Measurements from ENCODE around the gene BHLHE40.

BHLHE40 gene

DNA sequence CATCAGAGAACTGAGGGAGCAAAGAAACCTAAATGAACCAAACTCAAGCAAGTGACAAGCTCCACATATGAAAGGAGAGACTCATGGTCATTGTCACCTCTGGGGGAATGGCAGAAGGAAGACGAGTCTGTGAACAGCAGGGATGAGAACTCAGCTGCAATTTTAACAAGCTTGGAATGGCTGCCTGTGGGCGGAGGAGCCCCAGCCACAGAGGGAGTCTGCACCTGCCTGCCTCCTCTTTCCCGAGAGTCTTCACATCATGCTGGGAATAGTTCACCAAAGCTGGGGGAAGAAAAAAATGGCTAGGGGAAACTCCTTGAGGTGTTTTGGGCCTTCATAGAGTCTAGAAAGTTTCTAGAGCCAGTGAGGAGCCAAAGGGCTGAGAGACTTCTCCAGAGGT, 21.3 kb upstream of the BHLHE40 start:
- POLR2A ChIA-PET, result no interaction called here
- CTCF ChIA-PET, result interaction anchor here (0.6 to 1.2 kb wide), 3 partner anchors 15 to 246 kb away, joined by 3 to 4 read pairs (median 3); no protein-coding TSS in a partner anchor
- no peaks in the 10 kb centered on the region for H3K4me1 ChIP-seq (ENCODE audit: control insufficient read depth, insufficient read depth, low read length)
- no peak overlapping the region for H3K4me3 ChIP-seq (ENCODE audit: low read depth, low read length)
- H3K9me3 ChIP-seq (ENCODE audit: control insufficient read depth, insufficient read depth, low read depth, low read length), result no peaks in the 10 kb centered on the region
- H3K27ac ChIP-seq (ENCODE audit: extremely low read depth, low read depth, low read length), result no peak overlapping the region
- H3K36me3 ChIP-seq (ENCODE audit: control insufficient read depth in 2 of 2, insufficient read depth in 1 of 2, low read length in 2 of 2), result no peaks in the 10 kb centered on the region
- TF ChIP-seq ZNF140 (tag by site-specific recombination; IDR thresholded peaks at IDR 0.05), result no peak
- no peak for TF ChIP-seq ZBTB1 (tag by site-specific recombination; IDR thresholded peaks at IDR 0.05)
- no peak for TF ChIP-seq ZNF121 (tag by site-specific recombination; IDR thresholded peaks at IDR 0.05)
- no peak for TF ChIP-seq ZNF658 (tag by site-specific recombination; IDR thresholded peaks at IDR 0.05)
- no peak for TF ChIP-seq KLF16 (tag by site-specific recombination; IDR thresholded peaks at IDR 0.05)
- TF ChIP-seq GLIS2 (tag by site-specific recombination; IDR thresholded peaks at IDR 0.05), result no peak
- no peak for TF ChIP-seq ZNF184 (tag by site-specific recombination; IDR thresholded peaks at IDR 0.05)
- TF ChIP-seq ZNF239 (tag by site-specific recombination; IDR thresholded peaks at IDR 0.05), result no peak
- TF ChIP-seq ZSCAN23 (tag by site-specific recombination; IDR thresholded peaks at IDR 0.05), result no peak
- TF ChIP-seq ZNF155 (tag by site-specific recombination; IDR thresholded peaks at IDR 0.05), result no peak
- no peak for TF ChIP-seq ZNF335 (tag by site-specific recombination; conservative IDR thresholded peaks at IDR 0.05)
- no peak for TF ChIP-seq KLF9 (tag by site-specific recombination; IDR thresholded peaks at IDR 0.05; ENCODE audit: low read depth)
- TF ChIP-seq ZNF211 (tag by site-specific recombination; IDR thresholded peaks at IDR 0.05; ENCODE audit: low read depth), result no peak
- TF ChIP-seq, protein P1, sequence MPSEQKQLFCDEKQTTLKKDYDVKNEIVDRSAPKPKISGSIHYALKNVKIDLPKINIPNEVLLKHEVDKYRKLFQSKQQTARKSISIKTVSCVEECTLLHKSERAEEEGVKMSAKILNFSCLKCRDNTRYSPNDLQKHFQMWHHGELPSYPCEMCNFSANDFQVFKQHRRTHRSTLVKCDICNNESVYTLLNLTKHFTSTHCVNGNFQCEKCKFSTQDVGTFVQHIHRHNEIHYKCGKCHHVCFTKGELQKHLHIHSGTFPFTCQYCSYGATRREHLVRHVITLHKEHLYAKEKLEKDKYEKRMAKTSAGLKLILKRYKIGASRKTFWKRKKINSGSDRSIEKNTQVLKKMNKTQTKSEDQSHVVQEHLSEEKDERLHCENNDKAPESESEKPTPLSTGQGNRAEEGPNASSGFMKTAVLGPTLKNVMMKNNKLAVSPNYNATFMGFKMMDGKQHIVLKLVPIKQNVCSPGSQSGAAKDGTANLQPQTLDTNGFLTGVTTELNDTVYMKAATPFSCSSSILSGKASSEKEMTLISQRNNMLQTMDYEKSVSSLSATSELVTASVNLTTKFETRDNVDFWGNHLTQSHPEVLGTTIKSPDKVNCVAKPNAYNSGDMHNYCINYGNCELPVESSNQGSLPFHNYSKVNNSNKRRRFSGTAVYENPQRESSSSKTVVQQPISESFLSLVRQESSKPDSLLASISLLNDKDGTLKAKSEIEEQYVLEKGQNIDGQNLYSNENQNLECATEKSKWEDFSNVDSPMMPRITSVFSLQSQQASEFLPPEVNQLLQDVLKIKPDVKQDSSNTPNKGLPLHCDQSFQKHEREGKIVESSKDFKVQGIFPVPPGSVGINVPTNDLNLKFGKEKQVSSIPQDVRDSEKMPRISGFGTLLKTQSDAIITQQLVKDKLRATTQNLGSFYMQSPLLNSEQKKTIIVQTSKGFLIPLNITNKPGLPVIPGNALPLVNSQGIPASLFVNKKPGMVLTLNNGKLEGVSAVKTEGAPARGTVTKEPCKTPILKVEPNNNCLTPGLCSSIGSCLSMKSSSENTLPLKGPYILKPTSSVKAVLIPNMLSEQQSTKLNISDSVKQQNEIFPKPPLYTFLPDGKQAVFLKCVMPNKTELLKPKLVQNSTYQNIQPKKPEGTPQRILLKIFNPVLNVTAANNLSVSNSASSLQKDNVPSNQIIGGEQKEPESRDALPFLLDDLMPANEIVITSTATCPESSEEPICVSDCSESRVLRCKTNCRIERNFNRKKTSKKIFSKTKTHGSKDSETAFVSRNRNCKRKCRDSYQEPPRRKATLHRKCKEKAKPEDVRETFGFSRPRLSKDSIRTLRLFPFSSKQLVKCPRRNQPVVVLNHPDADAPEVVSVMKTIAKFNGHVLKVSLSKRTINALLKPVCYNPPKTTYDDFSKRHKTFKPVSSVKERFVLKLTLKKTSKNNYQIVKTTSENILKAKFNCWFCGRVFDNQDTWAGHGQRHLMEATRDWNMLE (tag by site-specific recombination; conservative IDR thresholded peaks at IDR 0.05; ENCODE audit: low read depth), result no peak
- TF ChIP-seq ZFP41 (tag by site-specific recombination; IDR thresholded peaks at IDR 0.05; ENCODE audit: borderline replicate concordance), result no peak
- TF ChIP-seq MZF1 (tag by site-specific recombination; IDR thresholded peaks at IDR 0.05; ENCODE audit: borderline replicate concordance), result no peak
- TF ChIP-seq, protein P2, sequence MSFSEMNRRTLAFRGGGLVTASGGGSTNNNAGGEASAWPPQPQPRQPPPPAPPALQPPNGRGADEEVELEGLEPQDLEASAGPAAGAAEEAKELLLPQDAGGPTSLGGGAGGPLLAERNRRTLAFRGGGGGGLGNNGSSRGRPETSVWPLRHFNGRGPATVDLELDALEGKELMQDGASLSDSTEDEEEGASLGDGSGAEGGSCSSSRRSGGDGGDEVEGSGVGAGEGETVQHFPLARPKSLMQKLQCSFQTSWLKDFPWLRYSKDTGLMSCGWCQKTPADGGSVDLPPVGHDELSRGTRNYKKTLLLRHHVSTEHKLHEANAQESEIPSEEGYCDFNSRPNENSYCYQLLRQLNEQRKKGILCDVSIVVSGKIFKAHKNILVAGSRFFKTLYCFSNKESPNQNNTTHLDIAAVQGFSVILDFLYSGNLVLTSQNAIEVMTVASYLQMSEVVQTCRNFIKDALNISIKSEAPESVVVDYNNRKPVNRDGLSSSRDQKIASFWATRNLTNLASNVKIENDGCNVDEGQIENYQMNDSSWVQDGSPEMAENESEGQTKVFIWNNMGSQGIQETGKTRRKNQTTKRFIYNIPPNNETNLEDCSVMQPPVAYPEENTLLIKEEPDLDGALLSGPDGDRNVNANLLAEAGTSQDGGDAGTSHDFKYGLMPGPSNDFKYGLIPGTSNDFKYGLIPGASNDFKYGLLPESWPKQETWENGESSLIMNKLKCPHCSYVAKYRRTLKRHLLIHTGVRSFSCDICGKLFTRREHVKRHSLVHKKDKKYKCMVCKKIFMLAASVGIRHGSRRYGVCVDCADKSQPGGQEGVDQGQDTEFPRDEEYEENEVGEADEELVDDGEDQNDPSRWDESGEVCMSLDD (tag by site-specific recombination; IDR thresholded peaks at IDR 0.05), result no peak
- TF ChIP-seq ZNF423 (tag by site-specific recombination; IDR thresholded peaks at IDR 0.05), result no peak
- no peak for TF ChIP-seq EGR2 (tag by site-specific recombination; IDR thresholded peaks at IDR 0.05; ENCODE audit: low read depth)

DNA sequence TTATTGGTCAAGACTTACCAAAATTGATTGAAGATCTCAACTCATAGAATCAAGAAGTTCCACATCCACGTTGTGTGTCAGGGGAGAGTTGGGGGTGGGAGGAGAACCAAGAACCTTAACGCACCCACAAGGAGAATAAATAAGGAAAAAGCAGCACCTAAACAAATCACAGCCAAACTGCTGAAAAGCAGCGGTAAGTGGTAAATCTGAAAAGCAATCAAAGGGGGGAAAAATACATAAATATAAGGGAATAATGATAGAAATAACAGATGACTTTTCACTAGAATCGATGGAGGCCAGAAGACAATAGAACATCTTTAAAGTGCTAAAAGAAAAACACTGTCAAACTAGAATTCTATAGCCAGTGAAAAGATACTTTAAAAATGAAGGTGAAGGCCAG, 20.1 kb upstream of the BHLHE40 start:
- H3K36me3 ChIP-seq (ENCODE audit: control insufficient read depth in 2 of 2, insufficient read depth in 1 of 2, low read length in 2 of 2), result no peaks in the 10 kb centered on the region

More for the DNA sequence above, 20.1 kb upstream of the BHLHE40 start:
- ChIA-PET POLR2A (no interaction called here), CTCF (interaction anchor here (0.6 to 1.2 kb wide), 3 partner anchors 13 to 128 kb away, joined by 3 read pairs; no protein-coding TSS in a partner anchor)
- Histone ChIP-seq H3K4me1 (ENCODE audit: control insufficient read depth, insufficient read depth, low read length) (no peaks in the 10 kb centered on the region), H3K4me3 (ENCODE audit: low read depth, low read length) (no peak overlapping the region), H3K27ac (ENCODE audit: extremely low read depth, low read depth, low read length) (no peak overlapping the region), H3K9me3 (ENCODE audit: control insufficient read depth, insufficient read depth, low read depth, low read length) (no peaks in the 10 kb centered on the region)
- TF ChIP-seq ZNF701 (tag by site-specific recombination; IDR thresholded peaks at IDR 0.05) (peak; percentile 61; the same call in 1 of the 2 replicates), SETDB1 (IDR thresholded peaks at IDR 0.05; ENCODE audit: insufficient read length, low read length) (peak; percentile 69), ZNF433 (tag by site-specific recombination; IDR thresholded peaks at IDR 0.05; ENCODE audit: low read depth) (no peak), ZNF558 (tag by site-specific recombination; IDR thresholded peaks at IDR 0.05) (0 out of 2 replicates have a peak, but pooled peaks have one; percentile 24)
- TF ChIP-seq, protein P3, sequence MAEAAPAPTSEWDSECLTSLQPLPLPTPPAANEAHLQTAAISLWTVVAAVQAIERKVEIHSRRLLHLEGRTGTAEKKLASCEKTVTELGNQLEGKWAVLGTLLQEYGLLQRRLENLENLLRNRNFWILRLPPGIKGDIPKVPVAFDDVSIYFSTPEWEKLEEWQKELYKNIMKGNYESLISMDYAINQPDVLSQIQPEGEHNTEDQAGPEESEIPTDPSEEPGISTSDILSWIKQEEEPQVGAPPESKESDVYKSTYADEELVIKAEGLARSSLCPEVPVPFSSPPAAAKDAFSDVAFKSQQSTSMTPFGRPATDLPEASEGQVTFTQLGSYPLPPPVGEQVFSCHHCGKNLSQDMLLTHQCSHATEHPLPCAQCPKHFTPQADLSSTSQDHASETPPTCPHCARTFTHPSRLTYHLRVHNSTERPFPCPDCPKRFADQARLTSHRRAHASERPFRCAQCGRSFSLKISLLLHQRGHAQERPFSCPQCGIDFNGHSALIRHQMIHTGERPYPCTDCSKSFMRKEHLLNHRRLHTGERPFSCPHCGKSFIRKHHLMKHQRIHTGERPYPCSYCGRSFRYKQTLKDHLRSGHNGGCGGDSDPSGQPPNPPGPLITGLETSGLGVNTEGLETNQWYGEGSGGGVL (tag by site-specific recombination; IDR thresholded peaks at IDR 0.05), result no peak

Data from HEK293 (cell line).